Fibroblast of the aortic adventitia (primary cell): ENCODE results near the gene FXYD5. TPM values are rescaled to one million over a fixed set of nuclear protein-coding genes. Genes with fewer than 3 reads are reported as not detected.

Experiments used
- DNase-seq: peaks from one replicate; pipeline ENCODE4 v3.0.0-alpha.2; 2010; ENCODE audit warnings: low read depth
- H3K4me3 ChIP-seq: 2 replicates; pipeline ENCODE4 v1.5.1; 2011; ENCODE audit warnings: low read depth, mild to moderate bottlenecking, control low read depth, low read length, moderate library complexity
- total RNA-seq: library from RNA; depleted of rRNA; stranded (reverse); fragments of >200 nt; gene quantifications from 2 replicates; pipeline ENCODE4 v1.2.3, GENCODE V29; 2012; ENCODE audit warnings: low replicate concordance
- TF ChIP-seq, protein P1 (sequence below): IDR thresholded peaks from 2 replicates; pipeline ENCODE4 v1.5.1; 2011; ENCODE audit warnings: mild to moderate bottlenecking, low read length, control low read depth, inconsistent platforms; ENCODE audit not compliant: insufficient read depth

The FXYD5 gene
- total RNA-seq, 1 donor = 59.8 TPM

DNA sequence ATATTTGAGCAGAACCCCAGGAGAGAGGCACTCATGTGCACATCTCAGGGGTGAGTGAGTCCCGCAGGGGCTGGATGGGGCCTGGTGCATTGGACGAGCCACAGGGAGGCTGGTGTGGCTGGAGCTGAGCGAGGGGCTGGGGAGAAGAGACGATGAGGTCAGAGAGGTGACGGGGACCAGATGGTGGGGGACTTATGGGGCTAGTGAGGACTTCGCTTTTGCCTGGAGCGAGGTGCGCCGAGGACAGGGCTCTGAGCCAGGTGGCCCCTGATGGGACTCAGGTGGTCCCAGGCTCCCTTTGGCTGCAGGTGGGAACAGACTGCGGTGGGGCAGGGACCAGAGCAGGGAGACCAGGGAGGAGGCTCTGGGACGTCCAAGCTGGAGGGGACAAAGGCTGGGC lies 45.8 kb upstream of the FXYD5 start:
- TF ChIP-seq, protein P1, sequence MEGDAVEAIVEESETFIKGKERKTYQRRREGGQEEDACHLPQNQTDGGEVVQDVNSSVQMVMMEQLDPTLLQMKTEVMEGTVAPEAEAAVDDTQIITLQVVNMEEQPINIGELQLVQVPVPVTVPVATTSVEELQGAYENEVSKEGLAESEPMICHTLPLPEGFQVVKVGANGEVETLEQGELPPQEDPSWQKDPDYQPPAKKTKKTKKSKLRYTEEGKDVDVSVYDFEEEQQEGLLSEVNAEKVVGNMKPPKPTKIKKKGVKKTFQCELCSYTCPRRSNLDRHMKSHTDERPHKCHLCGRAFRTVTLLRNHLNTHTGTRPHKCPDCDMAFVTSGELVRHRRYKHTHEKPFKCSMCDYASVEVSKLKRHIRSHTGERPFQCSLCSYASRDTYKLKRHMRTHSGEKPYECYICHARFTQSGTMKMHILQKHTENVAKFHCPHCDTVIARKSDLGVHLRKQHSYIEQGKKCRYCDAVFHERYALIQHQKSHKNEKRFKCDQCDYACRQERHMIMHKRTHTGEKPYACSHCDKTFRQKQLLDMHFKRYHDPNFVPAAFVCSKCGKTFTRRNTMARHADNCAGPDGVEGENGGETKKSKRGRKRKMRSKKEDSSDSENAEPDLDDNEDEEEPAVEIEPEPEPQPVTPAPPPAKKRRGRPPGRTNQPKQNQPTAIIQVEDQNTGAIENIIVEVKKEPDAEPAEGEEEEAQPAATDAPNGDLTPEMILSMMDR = no peak
- DNase-seq = no peak
- H3K4me3 ChIP-seq = no peak overlapping the region

GRCh38 chr19:35109395-35110112 lies 45.0 kb upstream of the FXYD5 start:
- TF ChIP-seq, protein P1 = no peak
- DNase-seq = no peak
- H3K4me3 ChIP-seq = no peak overlapping the region

GRCh38 chr19:35110974-35111373 lies 43.6 kb upstream of the FXYD5 start:
- TF ChIP-seq, protein P1 = no peak
- H3K4me3 ChIP-seq = no peak overlapping the region
- no peak for DNase-seq

- TF ChIP-seq, protein P1 = no peak
- no peak overlapping the region for H3K4me3 ChIP-seq
Observed at GRCh38 chr19:35112995-35113688, 41.4 kb upstream of the FXYD5 start.

GRCh38 chr19:35114353-35115176 lies 40.0 kb upstream of the FXYD5 start:
- TF ChIP-seq, protein P1 = peak; percentile 99
- peak overlapping the region; percentile 39 for H3K4me3 ChIP-seq
- peak; percentile 62 for DNase-seq

More at GRCh38 chr19:35112995-35113688, 41.4 kb upstream of the FXYD5 start:
- no peak for DNase-seq

DNA sequence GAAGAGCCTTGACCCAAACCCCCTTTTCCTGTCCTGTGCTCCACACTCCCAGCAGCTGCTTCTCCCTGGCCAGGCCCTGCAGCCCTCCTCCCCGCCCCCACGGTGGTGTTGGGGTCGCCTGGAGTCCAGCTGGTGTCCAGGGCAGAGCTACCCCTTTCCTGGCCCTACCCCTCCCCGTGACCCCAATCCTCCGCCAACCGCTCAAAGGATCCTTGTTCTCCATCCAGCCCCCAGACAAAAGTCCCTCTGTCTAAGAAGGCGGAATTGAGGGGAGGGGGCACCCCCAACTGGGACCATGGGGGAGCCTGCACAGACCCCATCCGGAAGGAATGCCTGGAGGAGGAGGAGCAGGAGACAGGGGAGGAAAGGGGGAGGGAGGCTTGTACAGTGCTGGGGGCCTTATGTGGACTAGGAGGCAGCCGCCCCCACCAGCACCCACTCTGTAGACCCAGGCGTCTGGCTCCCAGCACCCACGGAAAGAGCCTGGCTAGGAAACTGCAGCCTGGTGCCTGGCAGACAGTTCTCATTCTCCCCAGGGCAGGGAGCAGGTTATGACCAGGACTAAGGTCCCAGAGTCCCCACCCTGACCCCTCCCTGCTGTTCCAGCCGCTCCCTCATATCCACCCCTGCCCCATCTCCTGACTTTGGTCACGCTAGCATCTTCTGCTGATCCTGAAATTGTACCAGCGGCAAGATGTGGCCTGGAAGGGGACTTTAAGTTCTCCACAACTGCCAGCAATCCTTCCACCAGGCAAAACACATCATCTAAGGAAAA lies 39.2 kb upstream of the FXYD5 start, which contains the start of gene FXYD3:
Gene FXYD3, plus strand, starts transcription at position 647 of the 775 bp plus-strand sequence. CDS start 3,554 bp downstream, outside the sequence.
- DNase-seq = no peak
- H3K4me3 ChIP-seq = peak within 1 kb of the TSS; percentile 39
- TF ChIP-seq, protein P1 = no peak
